Neural progenitor cell (in vitro differentiated cells): ENCODE measurements around the gene RMDN3. TPM values are rescaled to one million over a fixed set of nuclear protein-coding genes. Genes with fewer than 3 reads are reported as not detected.

Experiments
- DNase-seq: peaks from one replicate; pipeline ENCODE4 v3.0.0-alpha.2; 2016; ENCODE audit warnings: low spot score
- H2AFZ ChIP-seq: fragments of 200-600 bp; sonication (generic); replicated peaks from 2 replicates; pipeline ENCODE4 v1.6.1; 2016; ENCODE audit warnings: antibody characterized with exemption
- H3F3A ChIP-seq: fragments of 200-600 bp; sonication (generic); 2 replicates; pipeline ENCODE4 v1.6.1; 2016; ENCODE audit warnings: antibody characterized with exemption, low read depth
- H3K27ac ChIP-seq: fragments of 200-600 bp; sonication (generic); 2 replicates; pipeline ENCODE4 v1.5.1; 2016; ENCODE audit warnings: mild to moderate bottlenecking
- H3K27me3 ChIP-seq: fragments of 200-600 bp; sonication (generic); 2 replicates; pipeline ENCODE4 v1.6.1; 2016; ENCODE audit warnings: mild to moderate bottlenecking, moderate library complexity
- H3K36me3 ChIP-seq: fragments of 200-600 bp; sonication (generic); 2 replicates; pipeline ENCODE4 v1.5.1; 2016
- H3K4me1 ChIP-seq: fragments of 200-600 bp; sonication (generic); 2 replicates; pipeline ENCODE4 v1.6.1; 2016; ENCODE audit warnings: mixed run types
- H3K4me2 ChIP-seq: fragments of 200-600 bp; sonication (generic); 2 replicates; pipeline ENCODE4 v1.6.1; 2016
- H3K4me3 ChIP-seq: fragments of 200-600 bp; sonication (generic); 2 replicates; pipeline ENCODE4 v1.5.1; 2016
- H3K79me2 ChIP-seq: fragments of 200-600 bp; sonication (generic); 2 replicates; pipeline ENCODE4 v1.6.1; 2016; ENCODE audit warnings: low read depth
- H3K9ac ChIP-seq: fragments of 200-600 bp; sonication (generic); 2 replicates; pipeline ENCODE4 v1.6.1; 2016
- H3K9me3 ChIP-seq: fragments of 200-600 bp; sonication (generic); 2 replicates; pipeline ENCODE4 v1.5.1; 2016; ENCODE audit warnings: low read depth
- H4K20me1 ChIP-seq: fragments of 200-600 bp; sonication (generic); 2 replicates; pipeline ENCODE4 v1.6.1; 2016; ENCODE audit warnings: low read depth
- H3K27ac Mint-ChIP-seq: 3 replicates; pipeline ENCODE4 v1.8.0; 2021; ENCODE audit warnings: mixed read lengths
- H3K27me3 Mint-ChIP-seq: 2 replicates; pipeline ENCODE4 v1.8.0; 2022; ENCODE audit warnings: low read depth, mild to moderate bottlenecking, inconsistent platforms, moderate library complexity, mixed read lengths; ENCODE audit not compliant: insufficient read depth
- H3K36me3 Mint-ChIP-seq: 3 replicates; pipeline ENCODE4 v1.8.0; 2021; ENCODE audit warnings: mixed read lengths
- H3K4me1 Mint-ChIP-seq: 3 replicates; pipeline ENCODE4 v1.8.0; 2021; ENCODE audit warnings: mixed read lengths
- H3K4me3 Mint-ChIP-seq: 3 replicates; pipeline ENCODE4 v1.8.0; 2021; ENCODE audit warnings: mild to moderate bottlenecking, moderate library complexity, mixed read lengths
- H3K9me3 Mint-ChIP-seq: 3 replicates; pipeline ENCODE4 v1.8.0; 2020; ENCODE audit warnings: mixed read lengths
- EZH2 ChIP-seq: fragments of 200-600 bp; sonication (generic); IDR thresholded peaks from 2 replicates; pipeline ENCODE4 v1.6.1; 2017; ENCODE audit warnings: antibody characterized with exemption, mild to moderate bottlenecking, moderate library complexity
- EZH2phosphoT487 ChIP-seq: fragments of 200-600 bp; sonication (generic); IDR thresholded peaks from 2 replicates; pipeline ENCODE4 v1.6.1; 2017; ENCODE audit warnings: antibody characterized with exemption
- total RNA-seq: library from RNA; depleted of rRNA; stranded (reverse); fragments of >200 nt; gene quantifications from 2 replicates; pipeline ENCODE4 v1.2.3, GENCODE V29; 2015; ENCODE audit warnings: low replicate concordance
- TF ChIP-seq, protein P1 (sequence below): fragments of 200-600 bp; sonication (generic); IDR thresholded peaks from 2 replicates; pipeline ENCODE4 v1.5.1; 2017; ENCODE audit warnings: antibody characterized with exemption, mild to moderate bottlenecking

RMDN3 gene
- total RNA-seq, 1 donor from 2014 or later: 13.2 TPM

- no peak overlapping the region for H2AFZ ChIP-seq
- H3K4me2 ChIP-seq: no peak overlapping the region
- peaks cover 5% of the 10 kb centered on the region for H4K20me1 ChIP-seq
- no peaks in the 10 kb centered on the region for H3K4me1 ChIP-seq
- TF ChIP-seq EZH2 (no peak), EZH2phosphoT487 (no peak)
- TF ChIP-seq, protein P1, sequence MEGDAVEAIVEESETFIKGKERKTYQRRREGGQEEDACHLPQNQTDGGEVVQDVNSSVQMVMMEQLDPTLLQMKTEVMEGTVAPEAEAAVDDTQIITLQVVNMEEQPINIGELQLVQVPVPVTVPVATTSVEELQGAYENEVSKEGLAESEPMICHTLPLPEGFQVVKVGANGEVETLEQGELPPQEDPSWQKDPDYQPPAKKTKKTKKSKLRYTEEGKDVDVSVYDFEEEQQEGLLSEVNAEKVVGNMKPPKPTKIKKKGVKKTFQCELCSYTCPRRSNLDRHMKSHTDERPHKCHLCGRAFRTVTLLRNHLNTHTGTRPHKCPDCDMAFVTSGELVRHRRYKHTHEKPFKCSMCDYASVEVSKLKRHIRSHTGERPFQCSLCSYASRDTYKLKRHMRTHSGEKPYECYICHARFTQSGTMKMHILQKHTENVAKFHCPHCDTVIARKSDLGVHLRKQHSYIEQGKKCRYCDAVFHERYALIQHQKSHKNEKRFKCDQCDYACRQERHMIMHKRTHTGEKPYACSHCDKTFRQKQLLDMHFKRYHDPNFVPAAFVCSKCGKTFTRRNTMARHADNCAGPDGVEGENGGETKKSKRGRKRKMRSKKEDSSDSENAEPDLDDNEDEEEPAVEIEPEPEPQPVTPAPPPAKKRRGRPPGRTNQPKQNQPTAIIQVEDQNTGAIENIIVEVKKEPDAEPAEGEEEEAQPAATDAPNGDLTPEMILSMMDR: no peak
- Mint-ChIP-seq H3K4me1 (no peaks in the 10 kb centered on the region), H3K9me3 (no peaks in the 10 kb centered on the region), H3K27me3 (peaks cover 4% of the 10 kb centered on the region), H3K36me3 (peaks cover 9% of the 10 kb centered on the region), H3K4me3 (no peak overlapping the region), H3K27ac (no peak overlapping the region)
- no peaks in the 10 kb centered on the region for H3K27me3 ChIP-seq
- H3K9me3 ChIP-seq: no peaks in the 10 kb centered on the region
- peaks cover 18% of the 10 kb centered on the region for H3F3A ChIP-seq
- no peaks in the 10 kb centered on the region for H3K79me2 ChIP-seq
- DNase-seq: no peak
- no peaks in the 10 kb centered on the region for H3K36me3 ChIP-seq
- H3K9ac ChIP-seq: no peak overlapping the region
- no peak overlapping the region for H3K4me3 ChIP-seq
- H3K27ac ChIP-seq: no peak overlapping the region
Observed at GRCh38 chr15:40737048-40737447, 18.0 kb downstream of the RMDN3 start.

- Histone ChIP-seq H3K4me1 (no peaks in the 10 kb centered on the region), H3K27ac (no peak overlapping the region), H3K36me3 (no peaks in the 10 kb centered on the region), H3K9ac (no peak overlapping the region), H3K4me2 (no peak overlapping the region), H3K9me3 (no peaks in the 10 kb centered on the region), H3K4me3 (no peak overlapping the region), H3K27me3 (no peaks in the 10 kb centered on the region), H3F3A (peaks cover 18% of the 10 kb centered on the region), H4K20me1 (peaks cover 5% of the 10 kb centered on the region), H3K79me2 (no peaks in the 10 kb centered on the region), H2AFZ (no peak overlapping the region)
- peaks cover 4% of the 10 kb centered on the region for H3K27me3 Mint-ChIP-seq
- no peak overlapping the region for H3K4me3 Mint-ChIP-seq
- H3K27ac Mint-ChIP-seq: no peak overlapping the region
- no peak for TF ChIP-seq EZH2phosphoT487
- TF ChIP-seq, protein P1: no peak
- no peak for TF ChIP-seq EZH2
- DNase-seq: no peak
- no peaks in the 10 kb centered on the region for H3K4me1 Mint-ChIP-seq
- H3K36me3 Mint-ChIP-seq: peaks cover 9% of the 10 kb centered on the region
- H3K9me3 Mint-ChIP-seq: no peaks in the 10 kb centered on the region
Observed at GRCh38 chr15:40736575-40736974, 18.5 kb downstream of the RMDN3 start.

GRCh38 chr15:40731034-40731433 lies 24.0 kb downstream of the RMDN3 start:
- Mint-ChIP-seq H3K4me1 (no peaks in the 10 kb centered on the region), H3K36me3 (peaks cover 23% of the 10 kb centered on the region), H3K27ac (no peak overlapping the region), H3K27me3 (peaks cover 2% of the 10 kb centered on the region), H3K9me3 (no peaks in the 10 kb centered on the region), H3K4me3 (no peak overlapping the region)
- H3K79me2 ChIP-seq: no peaks in the 10 kb centered on the region
- H3K27me3 ChIP-seq: no peaks in the 10 kb centered on the region
- no peak for TF ChIP-seq EZH2
- no peak for TF ChIP-seq EZH2phosphoT487
- TF ChIP-seq, protein P1: no peak
- no peak overlapping the region for H3K27ac ChIP-seq
- no peak for DNase-seq
- H3K9me3 ChIP-seq: no peaks in the 10 kb centered on the region
- H3K9ac ChIP-seq: no peak overlapping the region
- no peak overlapping the region for H3K4me2 ChIP-seq
- no peaks in the 10 kb centered on the region for H3K36me3 ChIP-seq
- H3K4me3 ChIP-seq: no peak overlapping the region
- no peaks in the 10 kb centered on the region for H4K20me1 ChIP-seq
- no peaks in the 10 kb centered on the region for H3K4me1 ChIP-seq
- no peak overlapping the region for H2AFZ ChIP-seq
- H3F3A ChIP-seq: peaks cover 1% of the 10 kb centered on the region
